Measurements from ENCODE around the gene AMPD2.

AMPD2 gene

GRCh38 chr1:109582021-109582420 is 37.6 kb upstream of the AMPD2 start:
- no peaks in the 10 kb centered on the region for H3K4me1 ChIP-seq (ENCODE audit: insufficient read depth, poor library complexity, severe bottlenecking)
- no peak for DNase-seq (ENCODE audit: low spot score)
- H3K27me3 ChIP-seq (ENCODE audit: insufficient read depth, poor library complexity, severe bottlenecking) = no peaks in the 10 kb centered on the region
- peaks cover 95% of the 10 kb centered on the region for H3K36me3 ChIP-seq (ENCODE audit: low read depth)
- H3K9me3 ChIP-seq (ENCODE audit: severe bottlenecking) = no peaks in the 10 kb centered on the region
- H3K4me3 ChIP-seq (ENCODE audit: severe bottlenecking) = no peak overlapping the region
- ATAC-seq (ENCODE audit: low read depth) = no peak
- no peak overlapping the region for H3K27ac ChIP-seq (ENCODE audit: poor library complexity, severe bottlenecking)
- no peak for TF ChIP-seq CTCF (IDR thresholded peaks at IDR 0.05; ENCODE audit: poor library complexity, severe bottlenecking)

- H3K36me3 ChIP-seq (ENCODE audit: low read depth) = peaks cover 99% of the 10 kb centered on the region
- H3K27me3 ChIP-seq (ENCODE audit: insufficient read depth, poor library complexity, severe bottlenecking) = no peaks in the 10 kb centered on the region
- H3K27ac ChIP-seq (ENCODE audit: poor library complexity, severe bottlenecking) = no peak overlapping the region
- ATAC-seq (ENCODE audit: low read depth) (no peak), DNase-seq (ENCODE audit: low spot score) (no peak)
- no peak overlapping the region for H3K4me3 ChIP-seq (ENCODE audit: severe bottlenecking)
- no peaks in the 10 kb centered on the region for H3K4me1 ChIP-seq (ENCODE audit: insufficient read depth, poor library complexity, severe bottlenecking)
- no peaks in the 10 kb centered on the region for H3K9me3 ChIP-seq (ENCODE audit: severe bottlenecking)
- TF ChIP-seq CTCF (IDR thresholded peaks at IDR 0.05; ENCODE audit: poor library complexity, severe bottlenecking) = no peak
These were observed 34.9 kb upstream of the AMPD2 start for GRCh38 chr1:109584766-109585165.

GRCh38 chr1:109586055-109586454 is 33.6 kb upstream of the AMPD2 start:
- H3K4me1 ChIP-seq (ENCODE audit: insufficient read depth, poor library complexity, severe bottlenecking) = no peaks in the 10 kb centered on the region
- H3K9me3 ChIP-seq (ENCODE audit: severe bottlenecking) = no peaks in the 10 kb centered on the region
- no peak for ATAC-seq (ENCODE audit: low read depth)
- H3K36me3 ChIP-seq (ENCODE audit: low read depth) = peaks cover 95% of the 10 kb centered on the region
- H3K27ac ChIP-seq (ENCODE audit: poor library complexity, severe bottlenecking) = no peak overlapping the region
- no peak for DNase-seq (ENCODE audit: low spot score)
- H3K4me3 ChIP-seq (ENCODE audit: severe bottlenecking) = no peak overlapping the region
- no peaks in the 10 kb centered on the region for H3K27me3 ChIP-seq (ENCODE audit: insufficient read depth, poor library complexity, severe bottlenecking)
- no peak for TF ChIP-seq CTCF (IDR thresholded peaks at IDR 0.05; ENCODE audit: poor library complexity, severe bottlenecking)

GRCh38 chr1:109589177-109589576 is 30.5 kb upstream of the AMPD2 start:
- Histone ChIP-seq H3K4me1 (ENCODE audit: insufficient read depth, poor library complexity, severe bottlenecking) (no peaks in the 10 kb centered on the region), H3K4me3 (ENCODE audit: severe bottlenecking) (no peak overlapping the region), H3K9me3 (ENCODE audit: severe bottlenecking) (no peaks in the 10 kb centered on the region), H3K36me3 (ENCODE audit: low read depth) (peaks cover 95% of the 10 kb centered on the region), H3K27me3 (ENCODE audit: insufficient read depth, poor library complexity, severe bottlenecking) (no peaks in the 10 kb centered on the region), H3K27ac (ENCODE audit: poor library complexity, severe bottlenecking) (no peak overlapping the region)
- no peak for TF ChIP-seq CTCF (IDR thresholded peaks at IDR 0.05; ENCODE audit: poor library complexity, severe bottlenecking)
- DNase-seq (ENCODE audit: low spot score) = no peak
- ATAC-seq (ENCODE audit: low read depth) = no peak

GRCh38 chr1:109589679-109590078 is 30.0 kb upstream of the AMPD2 start:
- no peak for DNase-seq (ENCODE audit: low spot score)
- Histone ChIP-seq H3K4me3 (ENCODE audit: severe bottlenecking) (no peak overlapping the region), H3K36me3 (ENCODE audit: low read depth) (peaks cover 92% of the 10 kb centered on the region), H3K27me3 (ENCODE audit: insufficient read depth, poor library complexity, severe bottlenecking) (no peaks in the 10 kb centered on the region), H3K4me1 (ENCODE audit: insufficient read depth, poor library complexity, severe bottlenecking) (no peaks in the 10 kb centered on the region), H3K27ac (ENCODE audit: poor library complexity, severe bottlenecking) (no peak overlapping the region), H3K9me3 (ENCODE audit: severe bottlenecking) (no peaks in the 10 kb centered on the region)
- no peak for ATAC-seq (ENCODE audit: low read depth)
- no peak for TF ChIP-seq CTCF (IDR thresholded peaks at IDR 0.05; ENCODE audit: poor library complexity, severe bottlenecking)

Data from RWPE2 (cell line).